ENCODE results near the gene JPH3.

Gene JPH3

DNA sequence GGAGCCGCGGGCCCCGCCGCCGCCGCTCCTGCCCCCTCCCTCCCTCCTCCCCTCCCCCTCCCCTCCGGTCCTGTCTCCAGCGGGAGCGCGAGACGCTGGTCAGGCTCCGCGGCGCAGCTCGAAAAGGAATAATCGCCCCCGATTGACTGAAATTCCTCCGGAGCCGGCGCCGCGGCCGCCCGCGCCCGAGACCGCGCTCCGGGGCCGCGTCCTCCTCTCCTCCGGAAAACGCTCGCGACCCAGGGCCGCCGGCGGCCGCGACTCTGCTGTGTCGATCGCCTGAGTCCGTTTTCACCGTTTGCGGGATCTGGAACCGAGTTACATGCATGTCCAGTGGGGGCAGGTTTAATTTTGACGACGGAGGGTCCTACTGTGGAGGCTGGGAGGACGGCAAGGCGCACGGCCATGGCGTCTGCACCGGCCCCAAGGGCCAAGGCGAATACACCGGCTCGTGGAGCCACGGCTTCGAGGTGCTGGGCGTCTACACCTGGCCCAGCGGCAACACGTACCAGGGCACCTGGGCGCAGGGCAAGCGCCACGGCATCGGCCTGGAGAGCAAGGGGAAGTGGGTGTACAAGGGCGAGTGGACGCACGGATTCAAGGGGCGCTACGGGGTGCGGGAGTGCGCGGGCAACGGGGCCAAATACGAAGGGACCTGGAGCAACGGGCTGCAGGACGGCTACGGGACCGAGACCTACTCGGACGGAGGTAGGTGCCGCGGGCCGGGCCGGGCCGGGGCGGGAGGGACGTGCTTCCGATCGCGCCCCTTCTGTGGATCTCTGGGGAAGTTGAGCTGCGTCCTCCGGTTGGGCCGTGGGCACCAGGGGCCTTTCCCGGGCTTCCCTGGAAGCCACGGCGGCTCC, 744 bp downstream of the JPH3 start:
- DNase-seq = no peak

DNA sequence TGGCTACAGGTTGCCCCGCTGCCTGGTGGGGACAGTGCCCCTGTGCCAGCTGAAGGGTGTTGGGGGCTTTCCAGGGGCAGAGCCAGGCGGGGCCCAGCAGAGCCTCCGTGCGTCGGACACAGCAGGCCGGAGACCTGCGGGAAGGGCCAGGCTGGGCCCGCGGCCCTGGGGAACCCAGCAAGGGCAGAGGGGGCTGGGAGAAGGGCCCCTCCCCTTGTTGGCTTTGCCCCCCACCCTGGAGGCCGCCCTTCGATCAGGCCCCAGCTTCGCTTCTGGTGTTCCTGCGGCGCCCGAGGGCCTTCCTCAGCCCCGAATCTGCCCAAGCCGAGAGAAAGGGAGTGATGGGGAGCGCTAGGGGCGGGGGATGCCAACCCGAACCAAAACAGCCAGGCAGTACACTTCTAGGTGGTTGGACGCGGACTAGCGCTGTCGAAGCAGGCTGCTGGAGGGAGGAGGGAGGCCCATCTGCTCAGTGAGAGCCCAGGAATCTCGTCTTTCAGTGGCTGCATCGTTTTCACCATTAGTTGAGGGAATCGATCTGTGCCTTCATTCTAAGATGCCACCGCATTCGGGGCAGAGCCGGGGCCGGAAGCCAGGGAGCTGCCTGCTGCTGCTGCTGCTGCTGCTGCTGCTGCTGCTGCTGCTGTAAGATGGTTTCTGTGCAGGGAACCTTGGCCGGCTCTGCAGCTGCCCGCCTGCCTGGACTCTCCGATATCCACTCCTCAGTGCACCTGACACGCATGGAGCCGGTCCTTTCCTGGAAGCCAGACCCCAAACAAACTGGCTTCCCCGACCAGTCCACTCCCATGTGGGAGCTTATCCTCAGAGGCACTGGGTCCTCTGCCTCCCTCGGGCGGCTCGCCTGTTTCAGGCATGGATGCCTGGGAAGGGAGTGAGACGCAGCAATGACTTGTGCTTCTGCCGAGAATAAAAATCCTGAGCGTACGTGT, 1.7 kb downstream of the JPH3 start:
- DNase-seq = no peak

DNA sequence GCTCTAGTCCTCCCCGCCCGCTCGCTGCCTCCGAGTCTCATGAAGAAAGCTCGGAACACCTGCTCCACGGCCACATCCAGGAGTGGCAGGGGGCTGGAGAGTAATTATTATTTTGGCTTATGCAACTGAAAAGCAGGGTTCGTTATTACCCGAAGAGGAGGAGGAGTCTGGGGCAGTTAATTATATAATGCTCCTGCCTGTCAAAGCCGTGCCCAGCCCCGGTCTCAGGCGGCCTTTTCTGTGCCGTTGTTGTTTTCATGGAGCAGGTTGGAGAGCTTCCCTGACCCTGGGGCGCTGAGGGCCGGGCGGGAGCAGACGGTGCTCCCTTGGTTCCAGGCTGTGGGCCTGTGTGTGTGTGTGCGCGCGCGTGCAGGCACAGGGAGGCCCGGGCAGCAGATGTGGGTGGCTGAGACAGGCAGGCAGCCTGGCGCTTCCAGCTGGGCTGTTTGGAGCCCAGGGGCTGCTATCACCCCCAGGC, 2.4 kb downstream of the JPH3 start:
- no peak for DNase-seq

DNA sequence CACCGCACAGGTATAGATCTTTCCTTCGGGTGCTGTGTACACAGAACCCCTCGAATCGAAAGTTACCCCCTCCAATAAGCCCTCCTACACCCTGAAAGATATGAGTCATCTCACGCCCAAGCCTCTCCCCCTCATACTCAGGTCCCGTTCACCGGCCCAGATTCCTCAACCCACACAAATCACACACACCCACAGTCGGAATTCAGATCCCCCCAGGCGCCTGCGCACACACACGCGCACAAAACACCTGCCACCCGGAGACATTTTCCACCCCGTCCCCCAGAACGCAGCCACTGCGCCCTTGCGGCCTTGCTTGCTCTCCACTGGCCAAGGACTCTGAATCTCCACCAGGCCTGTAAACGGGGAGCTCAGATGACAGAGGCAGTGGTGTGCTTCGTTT, 4.9 kb downstream of the JPH3 start:
- no peak for DNase-seq

DNA sequence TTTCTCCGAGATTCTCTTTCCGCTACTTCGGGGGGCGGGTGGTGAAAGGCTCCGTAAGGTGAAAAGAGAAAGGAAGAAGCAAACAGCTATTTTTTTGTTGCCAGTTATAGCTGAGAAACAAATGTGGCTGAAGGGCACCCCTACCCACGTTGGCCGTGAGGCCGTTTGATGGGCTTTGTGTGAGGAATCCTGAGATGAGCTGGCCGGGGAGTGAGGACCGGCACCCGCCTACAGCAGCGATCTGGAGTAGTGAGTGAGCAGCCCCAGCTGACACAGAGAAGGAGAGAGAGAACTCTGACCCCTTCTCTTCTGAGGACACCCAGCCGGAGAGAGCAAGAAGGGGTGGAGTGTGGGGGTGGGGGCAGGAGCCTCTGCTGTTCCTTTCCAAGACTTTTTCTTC, 5.6 kb downstream of the JPH3 start:
- no peak for DNase-seq

DNA sequence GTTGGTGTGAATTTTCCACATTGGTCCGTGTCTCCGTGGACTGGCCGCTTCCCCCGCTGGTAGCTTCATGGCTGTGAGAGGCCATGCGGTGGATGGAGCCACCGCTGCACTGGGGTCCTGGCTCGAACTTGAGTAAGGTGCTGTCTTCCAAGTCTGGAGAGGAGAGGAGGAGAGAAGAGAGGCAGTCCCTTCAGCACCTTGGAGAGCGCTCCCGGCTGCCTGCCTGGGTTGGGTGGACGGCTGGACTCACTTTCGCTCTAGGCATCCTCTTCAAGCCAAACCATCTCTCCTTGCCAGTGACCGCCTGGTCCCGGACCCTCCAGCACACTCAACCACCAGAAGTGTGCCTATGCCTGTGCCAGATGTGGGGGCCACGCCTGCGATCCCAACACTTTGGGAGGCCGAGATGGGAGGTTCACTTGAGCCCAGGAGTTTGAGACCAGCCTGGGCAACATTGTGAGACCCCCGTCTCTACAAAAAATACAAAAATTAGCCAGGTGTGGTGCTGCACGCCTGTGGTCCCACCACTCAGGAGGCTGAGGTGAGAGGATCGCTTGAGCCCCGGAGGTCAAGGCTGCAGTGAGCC, 6.2 kb downstream of the JPH3 start:
- peak; percentile 85 for DNase-seq

DNA sequence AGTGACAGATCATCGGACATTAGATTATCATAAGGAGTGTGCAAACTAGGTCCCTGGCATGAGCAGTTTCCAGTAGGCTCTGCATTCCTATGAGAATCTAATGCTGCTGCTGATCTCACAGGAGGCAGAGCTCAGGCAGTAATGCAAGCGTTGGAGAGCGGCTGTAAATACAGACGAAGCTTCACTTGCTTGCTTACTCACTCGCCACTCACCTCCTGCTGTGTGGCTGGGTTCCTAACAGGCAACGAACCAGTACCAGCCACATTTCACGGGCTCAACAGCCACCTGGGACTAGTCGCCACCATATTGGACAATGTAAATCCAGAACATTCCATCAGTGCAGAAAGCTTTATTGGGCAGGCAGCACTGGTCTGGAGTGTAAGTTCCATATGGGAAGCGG, 7.7 kb downstream of the JPH3 start:
- DNase-seq = no peak

DNA sequence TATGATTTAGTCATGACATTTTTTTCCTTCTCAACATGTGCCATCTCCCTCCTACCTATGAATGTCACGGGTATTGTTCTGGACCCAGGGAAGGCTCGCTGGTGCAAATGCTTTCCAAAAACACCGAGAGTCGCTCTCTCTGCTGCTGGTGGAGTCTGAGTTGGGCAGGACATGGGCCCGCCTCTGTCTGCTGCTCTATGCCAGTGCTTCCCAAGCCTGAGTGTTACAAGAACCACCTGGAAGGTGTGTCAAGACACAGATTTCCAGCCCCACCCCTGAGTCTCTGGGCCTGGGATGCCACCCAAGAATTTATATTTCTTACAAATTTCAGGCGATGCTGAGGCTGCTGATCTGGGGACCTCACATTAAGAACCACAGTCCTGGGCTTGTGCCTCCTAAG, 9.1 kb downstream of the JPH3 start:
- no peak for DNase-seq

DNA sequence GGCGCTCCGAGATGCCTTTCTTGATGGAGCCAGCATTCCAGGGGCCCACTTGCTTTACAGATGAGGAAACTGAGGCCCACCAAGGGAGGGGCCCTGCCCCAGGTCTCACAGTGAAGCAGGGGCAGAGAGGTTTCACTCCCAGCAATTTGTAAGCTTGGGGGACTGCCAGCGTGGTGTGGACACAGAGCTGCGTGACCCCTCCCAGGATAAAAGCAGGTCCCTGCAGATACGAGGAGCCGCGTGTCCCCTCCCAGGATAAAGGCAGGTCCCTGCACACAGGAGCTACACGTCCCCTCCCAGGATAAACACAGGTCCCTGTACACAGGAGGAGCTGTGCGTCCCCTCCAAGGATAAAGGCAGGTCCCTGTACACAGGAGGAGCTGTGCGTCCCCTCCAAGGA, 11.7 kb downstream of the JPH3 start:
- no peak for DNase-seq

DNA sequence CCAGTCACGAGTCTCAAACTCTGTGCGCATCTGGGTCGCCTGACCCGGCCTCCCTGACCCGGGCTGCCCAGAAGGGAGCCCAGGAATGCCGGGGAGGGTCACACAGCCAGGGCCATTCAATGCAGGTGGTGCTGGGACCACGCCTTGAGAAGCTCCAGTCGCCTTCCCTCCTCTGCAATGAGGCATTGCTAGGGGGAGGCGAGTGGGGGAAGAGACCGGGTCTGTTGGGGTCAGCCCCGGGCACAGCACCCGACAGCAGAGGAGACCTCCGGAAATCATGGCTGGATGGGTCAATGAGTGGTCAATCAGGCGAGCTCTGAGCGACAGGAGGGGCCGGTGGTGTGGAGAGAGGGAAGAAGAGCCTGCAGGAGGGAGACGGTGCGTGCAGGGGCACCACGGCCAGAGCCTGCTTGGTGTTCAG, 13.3 kb downstream of the JPH3 start:
- DNase-seq = no peak

DNA sequence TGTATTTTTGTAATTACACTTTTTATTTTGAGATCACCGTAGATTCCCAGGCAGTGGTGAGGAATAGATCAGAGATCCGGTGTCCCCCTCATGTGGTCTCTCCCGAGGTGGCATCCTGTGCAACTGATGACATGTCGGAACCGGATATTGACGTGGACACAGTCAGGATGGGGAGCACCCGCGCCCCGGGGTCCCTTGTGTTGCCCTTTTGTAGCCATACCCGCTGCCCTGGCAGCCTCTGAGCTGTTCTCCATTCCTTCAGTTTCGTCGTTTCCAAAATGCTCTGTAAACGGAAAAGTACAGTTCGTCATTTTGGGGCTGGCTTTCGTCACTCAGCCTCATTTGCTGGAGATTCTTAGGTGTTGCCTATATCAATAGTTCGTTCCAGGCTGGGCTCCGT, 14.2 kb downstream of the JPH3 start:
- DNase-seq = no peak

DNA sequence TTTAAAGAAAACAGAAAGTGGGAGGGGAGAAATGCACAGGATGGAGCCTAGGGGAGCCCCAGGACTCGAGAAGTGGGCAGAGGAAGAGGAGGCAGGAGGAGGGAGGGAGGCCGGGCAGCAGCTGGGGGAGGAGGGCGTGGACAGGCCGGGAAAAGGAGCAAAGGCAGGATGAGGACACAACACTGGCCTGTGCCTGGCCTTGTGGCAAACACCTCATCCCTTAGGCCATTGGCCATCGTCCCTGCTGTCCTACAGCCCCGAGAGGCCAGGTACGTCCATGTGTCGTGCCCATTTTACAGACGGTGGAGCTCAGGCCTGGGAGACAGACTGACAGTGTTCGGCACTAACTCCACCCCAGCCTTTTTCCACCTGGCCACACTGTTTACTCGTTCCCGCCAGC, 15.9 kb downstream of the JPH3 start:
- DNase-seq = no peak

DNA sequence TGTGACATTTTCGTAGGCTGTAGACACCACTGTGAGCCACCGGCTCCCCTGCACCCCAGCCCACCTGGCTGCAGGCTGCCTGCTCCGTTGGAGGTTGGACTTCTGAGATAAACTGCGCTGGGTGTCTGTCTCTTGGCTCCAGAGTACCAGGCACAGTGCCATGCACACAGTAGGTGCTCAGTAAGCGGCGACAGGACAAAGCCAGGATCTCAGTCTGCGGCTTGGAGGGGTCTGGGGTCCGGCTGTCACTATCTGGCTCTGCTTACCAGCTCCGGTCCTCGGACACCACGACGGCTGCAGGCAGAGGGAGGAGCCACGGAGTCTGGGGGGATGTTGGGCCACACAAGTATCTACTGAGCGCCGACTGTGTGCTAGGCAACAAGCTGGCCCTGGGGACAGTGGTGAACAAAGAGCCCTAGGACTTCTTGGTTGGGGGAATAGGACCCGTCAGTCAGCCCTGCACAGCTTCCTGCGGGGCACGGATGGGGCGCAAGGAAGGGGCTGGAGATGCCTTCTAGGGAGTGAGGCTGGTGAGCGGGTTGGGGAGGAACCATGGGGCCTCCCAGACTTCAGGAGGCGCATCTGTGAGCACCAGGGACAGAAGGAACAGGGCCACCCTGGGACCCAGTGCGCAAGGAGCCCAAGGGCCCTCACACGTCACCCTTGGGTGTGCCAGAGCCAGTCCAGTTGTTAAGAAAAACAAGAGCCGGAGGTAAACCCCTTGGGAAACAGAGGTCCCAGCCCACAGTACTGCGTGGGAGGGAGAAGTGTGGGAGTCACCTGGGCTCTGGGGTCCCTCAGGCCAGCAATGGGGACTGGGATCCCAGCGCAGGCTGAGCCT, 17.3 kb downstream of the JPH3 start:
- no peak for DNase-seq

DNA sequence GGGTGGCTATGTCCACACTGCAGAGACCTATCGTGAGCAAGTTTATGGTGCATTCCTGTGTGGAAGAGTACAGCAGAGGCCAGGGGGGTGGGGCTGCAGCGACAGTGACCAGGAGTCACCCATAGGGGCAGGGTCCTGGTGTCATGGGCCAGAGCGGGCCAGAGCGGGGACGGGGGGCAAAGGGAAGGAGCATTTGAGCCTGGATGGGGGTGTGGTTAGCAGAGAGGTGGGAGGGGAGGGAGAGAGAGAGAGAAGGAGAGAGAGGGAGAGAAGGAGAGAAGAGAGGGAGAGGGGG, 17.8 kb downstream of the JPH3 start:
- DNase-seq = no peak

DNA sequence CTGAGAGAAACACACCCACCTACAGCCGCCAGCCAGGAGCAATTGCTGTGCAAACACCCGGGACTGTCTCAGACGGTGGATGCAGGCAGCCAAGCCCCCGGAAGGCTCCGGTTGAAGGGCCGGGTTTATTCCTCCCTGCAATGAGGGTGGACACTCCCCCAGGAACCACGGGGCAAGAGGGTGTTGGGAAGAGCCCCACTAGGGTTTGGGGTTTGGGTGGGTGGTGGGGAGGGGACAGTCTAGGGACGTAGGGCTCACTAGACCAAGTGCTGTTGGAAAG, 19.2 kb downstream of the JPH3 start:
- no peak for DNase-seq

DNA sequence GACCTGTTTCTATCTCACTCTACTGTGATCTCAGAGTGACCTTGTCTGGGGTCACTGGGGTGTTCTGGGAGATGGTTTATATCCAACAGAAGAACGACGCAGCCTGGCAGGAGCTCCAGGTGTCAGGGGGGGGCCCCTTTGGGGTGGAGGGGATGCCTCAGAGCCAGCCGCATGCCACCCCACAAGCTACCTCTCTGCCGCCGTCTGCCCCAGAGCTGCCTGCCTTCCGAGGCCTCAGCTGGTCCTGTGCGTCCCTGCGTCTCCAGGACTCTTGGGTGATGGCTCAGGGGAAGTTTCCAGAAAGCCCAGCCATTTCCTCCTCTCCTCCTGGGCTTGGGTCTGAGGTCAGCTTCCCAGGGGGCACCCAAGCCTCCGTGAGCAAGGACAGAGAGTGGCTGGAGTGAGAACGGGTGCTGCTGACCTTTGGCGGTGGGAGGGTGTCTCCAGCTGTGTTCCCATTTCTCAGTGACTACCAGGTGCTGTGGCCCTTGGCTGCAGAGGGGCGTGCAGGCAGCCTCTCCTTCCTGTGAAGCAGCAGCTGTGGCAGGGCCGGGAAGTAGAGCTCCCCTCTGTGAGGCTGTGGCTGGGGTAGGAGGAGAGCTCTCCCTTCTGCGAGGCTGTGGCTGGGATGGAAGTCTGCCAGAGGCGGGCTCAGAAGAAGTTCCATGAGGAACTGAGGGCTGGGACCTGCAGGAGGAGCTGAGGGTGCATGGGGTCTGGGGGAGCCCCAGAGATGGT, 19.8 kb downstream of the JPH3 start:
- DNase-seq = no peak

DNA sequence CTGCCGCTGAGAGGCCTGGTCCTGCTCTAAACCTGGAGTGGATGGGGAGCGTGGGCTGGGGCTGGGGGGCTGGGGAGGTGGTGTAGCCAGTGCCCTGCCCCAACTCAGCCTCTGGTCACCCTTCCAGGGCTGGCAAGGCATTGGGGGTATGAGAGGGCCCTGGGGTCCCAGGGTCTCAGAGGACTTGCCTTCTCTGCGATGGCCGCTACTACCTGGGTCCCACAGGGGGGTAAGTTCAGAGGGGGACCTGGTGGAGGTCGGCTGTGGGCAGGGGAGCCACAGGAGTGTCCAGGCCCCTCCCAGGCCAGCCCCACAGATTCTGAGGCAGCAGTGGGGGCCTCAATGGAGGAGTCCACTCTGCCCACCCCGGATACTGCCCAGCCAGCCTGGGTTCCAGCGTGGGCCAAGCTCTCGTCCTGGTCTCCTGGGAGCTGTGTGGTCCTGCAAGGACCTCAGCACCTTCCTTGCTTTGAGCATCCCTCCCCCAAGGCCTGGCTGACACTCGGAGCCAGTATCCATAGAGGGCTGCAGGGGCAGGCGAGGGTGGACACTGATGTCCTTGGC, 20.5 kb downstream of the JPH3 start:
- DNase-seq = no peak

DNA sequence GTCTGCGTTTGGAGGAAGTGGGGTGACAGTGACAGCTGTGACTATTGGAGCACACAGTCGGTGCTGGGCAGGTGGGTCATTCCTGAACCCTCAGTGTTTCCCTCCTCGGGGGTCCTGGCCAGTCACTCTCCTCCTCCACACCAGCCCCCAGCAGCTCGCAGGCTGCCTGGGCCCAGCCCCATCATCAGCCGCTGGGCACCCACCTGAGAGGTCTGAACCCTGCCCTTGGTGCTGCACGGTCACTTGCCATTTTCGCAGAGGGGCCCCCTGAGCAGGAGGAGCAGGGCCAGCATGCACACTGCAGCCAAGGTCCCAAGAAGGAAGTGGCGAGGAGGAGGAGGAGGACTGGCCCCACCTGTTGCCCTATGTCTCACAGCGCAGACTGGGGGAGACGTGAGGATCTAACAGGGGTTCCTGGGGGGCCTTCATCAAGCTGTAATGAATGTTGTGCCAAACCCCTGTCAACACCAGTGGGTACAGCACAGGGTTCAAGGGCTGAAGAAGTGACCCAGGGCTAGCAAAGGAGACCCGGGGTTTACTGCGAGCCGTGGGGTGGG, 23.0 kb downstream of the JPH3 start:
- DNase-seq = no peak

DNA sequence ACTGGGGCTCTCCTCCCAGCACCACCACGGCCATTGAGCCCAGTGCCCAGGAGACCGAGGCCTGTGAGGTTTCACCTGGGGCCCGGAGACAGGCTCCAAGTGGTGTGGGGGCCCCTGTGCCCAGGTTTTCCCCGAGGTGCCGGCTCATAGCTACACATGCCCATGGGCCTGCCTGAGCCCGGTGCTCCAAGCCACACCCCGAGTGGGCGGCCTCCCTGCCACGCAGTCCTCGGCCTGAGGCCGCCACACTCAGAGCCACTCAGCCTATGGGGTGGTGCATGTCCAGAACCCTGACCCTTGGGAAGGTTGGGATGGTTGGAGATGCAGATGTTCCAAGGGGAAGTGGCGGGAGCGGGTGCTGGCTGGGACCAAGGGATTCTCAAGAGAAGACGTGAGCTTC, 24.1 kb downstream of the JPH3 start:
- no peak for DNase-seq

DNA sequence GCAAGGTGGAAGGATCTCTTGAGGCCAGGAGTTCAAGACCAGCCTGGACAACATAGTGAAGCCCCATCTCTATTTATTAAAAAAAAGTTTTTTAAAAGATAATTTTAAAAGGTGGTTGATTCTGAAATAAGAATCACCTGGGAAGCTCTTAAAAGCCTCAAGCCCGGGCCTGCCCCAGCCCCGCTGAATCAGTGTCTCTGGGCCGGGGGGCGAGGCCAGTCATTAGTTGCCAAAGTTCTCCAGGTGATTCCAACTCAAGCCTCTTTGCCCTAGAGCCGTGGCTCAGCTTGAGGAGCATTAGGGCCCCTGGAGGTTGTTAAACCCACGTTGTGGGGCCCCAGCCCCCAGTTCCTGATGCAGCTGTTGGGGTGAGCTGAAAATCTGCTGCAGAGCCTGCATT, 24.6 kb downstream of the JPH3 start:
- DNase-seq = no peak

DNA sequence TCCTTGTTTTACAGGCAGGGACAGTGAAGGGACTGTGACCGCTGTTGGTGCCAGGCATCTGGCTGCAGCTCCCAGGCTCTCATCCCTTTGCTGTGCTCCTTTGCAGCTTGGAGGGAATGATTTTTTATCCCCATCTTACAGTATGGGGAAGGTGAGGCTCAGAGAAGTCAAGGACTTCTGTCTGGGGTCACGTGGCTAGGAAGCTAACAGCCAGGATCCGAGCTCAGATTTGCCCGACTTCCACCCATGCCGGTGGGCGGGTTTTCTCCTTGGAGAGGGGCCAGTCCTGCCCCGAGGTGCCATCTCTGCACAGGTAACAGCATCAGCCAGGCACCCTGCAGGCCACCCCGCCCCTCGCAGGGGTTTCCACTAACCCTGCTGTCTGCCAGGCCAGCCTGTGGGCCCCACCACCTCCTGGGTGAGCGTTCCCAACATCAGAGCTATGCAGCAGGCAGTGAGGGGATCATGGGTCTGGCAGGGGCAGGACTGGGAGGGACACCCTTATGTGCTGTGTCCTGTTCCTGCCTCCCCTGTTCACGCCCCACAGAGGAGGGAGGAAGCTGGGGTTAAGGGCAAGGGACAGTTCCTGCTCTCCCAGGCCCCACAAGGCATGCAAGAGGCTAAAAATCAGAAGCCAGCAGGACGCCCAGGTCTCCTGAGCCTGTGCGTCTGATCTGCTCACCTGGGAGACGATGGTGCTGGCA, 25.4 kb downstream of the JPH3 start:
- DNase-seq = no peak

Data from right forelimb (tissue), 1 donor.